CD1c-positive myeloid dendritic cell (primary cell): ENCODE data around the gene KCNN2.

ENCODE experiments used
- DNase-seq: peaks from one replicate; pipeline ENCODE4 v3.0.0-alpha.2; 2016; ENCODE audit errors: extremely low spot score

The KCNN2 gene

DNA sequence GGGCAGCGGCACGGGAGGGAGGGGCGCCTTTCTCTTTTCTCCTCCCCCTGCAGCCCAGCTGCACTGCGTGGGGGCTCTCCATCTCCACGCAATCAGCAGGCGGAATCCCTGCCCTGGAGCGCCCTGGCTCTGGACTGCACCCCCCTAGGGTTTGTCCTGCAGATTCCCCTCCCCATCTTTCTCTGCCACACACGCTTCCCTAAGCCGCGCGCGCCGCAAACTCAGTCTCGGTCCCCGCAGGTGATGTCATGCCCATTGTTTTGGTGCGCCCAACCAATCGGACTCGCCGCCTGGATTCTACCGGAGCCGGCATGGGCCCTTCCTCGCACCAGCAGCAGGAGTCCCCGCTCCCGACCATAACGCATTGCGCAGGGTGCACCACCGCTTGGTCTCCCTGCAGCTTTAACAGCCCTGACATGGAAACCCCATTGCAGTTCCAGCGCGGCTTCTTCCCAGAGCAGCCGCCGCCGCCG is at the start of gene KCNN2:
TSS of gene KCNN2 (plus strand) at position 347 of the 473 bp plus-strand sequence. CDS start at position 417, 70 bp downstream.
- DNase-seq: no peak

DNA sequence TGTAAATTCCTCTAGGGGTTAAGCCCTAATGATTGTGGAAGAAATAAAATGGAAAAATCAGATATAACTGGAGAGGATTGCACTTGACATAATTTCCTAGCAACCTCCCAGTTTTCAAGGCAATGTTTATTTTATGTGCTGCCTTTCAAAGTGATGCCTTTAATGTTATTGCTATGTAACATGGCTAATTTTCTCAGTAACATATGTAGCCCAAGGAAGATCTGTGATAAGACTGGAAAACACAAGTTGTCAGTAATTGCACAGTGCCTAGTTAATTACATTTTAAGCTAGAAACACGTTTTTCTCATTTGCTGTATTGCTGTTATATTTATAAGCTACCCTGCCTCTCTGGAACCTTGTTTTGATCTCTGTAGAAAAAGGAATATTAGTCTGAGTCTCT is 49.2 kb upstream of the KCNN2 start:
- DNase-seq: no peak

DNA sequence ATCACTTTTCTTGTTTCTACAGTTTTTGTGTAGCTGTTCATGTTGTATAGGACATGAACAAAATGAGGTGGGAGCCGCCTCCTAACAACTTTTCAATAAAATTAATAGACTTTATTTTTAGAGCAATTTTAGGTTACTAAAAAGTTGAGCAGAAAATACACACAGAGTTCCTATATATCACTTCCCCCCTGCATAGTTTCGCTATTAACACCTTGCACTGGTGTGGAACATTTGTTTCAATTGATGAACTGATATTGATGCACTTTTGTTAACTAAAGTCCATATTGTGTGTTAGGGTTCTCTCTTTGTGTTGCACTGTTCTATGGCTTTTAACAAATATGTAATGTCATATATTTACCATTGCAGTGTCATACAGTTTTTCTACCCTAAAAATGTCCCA is 47.8 kb upstream of the KCNN2 start:
- no peak for DNase-seq

DNA sequence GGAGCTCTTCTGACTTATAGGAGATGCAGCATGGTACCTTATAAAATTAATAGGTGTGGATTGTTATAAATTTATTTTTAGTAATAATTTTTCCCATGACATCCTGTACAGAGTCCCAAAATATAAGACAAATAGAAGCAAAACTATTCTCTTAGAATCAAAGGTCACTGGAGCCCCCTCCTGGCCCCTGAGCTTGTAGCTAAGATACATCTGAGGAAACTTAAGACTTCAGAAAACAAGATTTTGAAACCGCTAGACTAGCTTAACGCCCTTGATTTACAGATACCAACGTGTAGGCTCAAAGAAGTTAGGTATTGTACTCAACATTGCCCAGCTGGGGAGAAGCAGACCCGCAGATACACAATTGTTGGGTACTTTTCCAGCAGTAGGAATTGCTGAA is 45.7 kb upstream of the KCNN2 start:
- DNase-seq: no peak

DNA sequence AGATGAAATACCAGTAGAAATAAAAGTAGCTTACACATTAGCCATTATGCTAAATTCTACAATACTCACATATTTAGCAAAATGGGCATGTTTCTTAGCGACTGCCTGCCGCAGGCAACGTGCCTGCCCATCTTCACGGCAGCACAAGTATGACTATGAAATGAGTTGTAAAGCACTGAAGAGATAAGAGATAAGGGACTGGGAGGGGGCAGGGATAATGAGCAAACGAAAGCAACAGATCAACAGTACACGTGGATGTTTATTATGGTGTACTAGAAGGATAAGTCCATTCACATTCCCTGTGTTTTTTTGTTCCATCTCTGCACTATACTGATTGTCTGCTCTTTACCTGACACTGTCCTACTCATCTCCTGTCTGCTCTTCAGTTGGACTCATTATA is 44.1 kb upstream of the KCNN2 start:
- no peak for DNase-seq

DNA sequence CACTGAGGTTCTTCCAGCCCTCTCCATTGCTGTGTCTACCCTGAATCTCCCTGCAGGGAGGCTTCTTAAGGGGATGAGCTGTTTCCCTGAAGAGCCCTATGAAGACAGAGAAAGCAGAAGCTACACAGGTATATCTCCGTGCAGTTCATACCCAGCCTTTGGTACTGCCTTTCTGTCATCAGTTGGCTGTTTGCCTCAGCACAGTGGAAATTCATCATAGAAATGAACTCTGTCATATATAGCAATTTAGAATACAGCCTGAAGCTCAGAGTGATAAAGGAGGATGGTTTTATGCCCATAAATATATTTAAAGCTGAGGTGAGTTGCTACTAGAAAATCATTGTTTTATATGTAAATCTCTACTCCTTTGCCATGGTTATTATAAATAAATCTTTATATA is 42.6 kb upstream of the KCNN2 start:
- no peak for DNase-seq

DNA sequence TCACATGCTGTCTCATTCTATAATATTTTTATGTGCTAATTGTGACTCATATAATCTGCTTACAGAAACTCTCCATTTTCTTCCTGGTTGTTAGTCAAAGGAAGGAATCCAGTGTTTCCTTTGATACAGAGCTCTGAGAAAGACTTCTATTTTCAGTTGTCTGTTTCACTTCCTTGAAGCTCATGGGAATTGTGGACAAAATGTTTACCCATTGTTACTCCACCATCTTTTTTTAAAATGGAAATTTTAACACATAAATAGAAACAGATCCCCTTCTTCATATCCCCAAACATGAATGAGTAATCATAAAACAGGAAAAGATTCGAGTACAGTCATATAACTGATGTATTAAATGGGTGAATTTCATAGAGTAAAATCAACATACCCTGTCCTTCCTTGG is 42.0 kb upstream of the KCNN2 start:
- no peak for DNase-seq

DNA sequence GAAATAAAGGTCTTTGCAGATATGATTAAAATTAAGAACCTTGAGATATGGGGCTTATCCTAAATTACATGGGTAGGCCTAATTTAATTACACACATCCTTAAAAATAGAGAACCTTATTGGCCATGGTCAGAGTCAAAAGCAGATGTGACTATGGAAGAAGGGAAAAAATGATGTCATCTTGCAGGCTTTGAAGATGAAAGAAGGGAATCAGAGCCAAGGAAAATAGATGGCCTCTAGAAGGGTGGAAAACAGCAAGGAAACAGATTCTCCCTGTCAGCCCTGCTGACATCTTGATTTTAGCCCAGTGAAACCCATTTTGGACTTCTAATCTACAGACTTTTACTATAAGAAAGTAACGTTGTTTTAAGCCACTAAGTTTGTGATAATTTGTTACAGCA is 37.6 kb upstream of the KCNN2 start:
- DNase-seq: no peak

DNA sequence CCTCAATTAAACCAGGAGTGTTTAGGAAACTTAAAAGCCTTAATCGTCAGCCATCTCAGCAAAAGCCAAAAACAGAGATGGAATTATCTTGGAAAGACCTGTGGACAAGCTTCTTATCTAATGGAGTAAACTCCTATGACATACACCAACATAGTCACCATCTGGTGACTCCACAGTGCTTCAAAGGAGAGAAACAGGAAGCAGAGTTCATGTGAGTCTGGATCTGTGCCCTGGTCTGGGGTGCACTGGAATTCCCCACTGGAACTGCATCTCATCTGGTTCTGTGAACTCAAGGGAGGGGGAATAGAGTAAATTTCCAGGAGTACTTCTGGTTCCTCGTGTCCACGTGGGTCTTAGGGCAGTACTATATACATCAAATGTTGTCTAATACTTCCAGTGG is 36.3 kb upstream of the KCNN2 start:
- no peak for DNase-seq

DNA sequence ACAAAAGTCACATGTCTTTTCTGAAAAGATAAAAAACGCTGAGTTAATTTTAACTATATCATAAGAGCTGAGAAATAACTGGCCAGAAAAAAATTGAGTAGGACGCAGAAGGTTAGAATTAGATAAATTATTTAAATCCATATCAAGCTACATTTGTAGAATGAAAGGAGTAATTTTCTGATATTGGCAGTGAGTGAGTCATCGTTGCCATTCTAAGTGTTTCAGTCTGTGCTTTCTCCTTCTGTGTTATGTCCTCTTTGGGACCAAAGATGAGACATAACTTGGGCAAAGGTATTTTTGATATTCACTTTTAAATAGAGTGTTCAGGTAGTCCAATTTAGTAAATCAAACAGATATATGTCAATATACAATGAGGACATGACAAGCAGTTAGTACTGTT is 34.4 kb upstream of the KCNN2 start:
- DNase-seq: no peak

DNA sequence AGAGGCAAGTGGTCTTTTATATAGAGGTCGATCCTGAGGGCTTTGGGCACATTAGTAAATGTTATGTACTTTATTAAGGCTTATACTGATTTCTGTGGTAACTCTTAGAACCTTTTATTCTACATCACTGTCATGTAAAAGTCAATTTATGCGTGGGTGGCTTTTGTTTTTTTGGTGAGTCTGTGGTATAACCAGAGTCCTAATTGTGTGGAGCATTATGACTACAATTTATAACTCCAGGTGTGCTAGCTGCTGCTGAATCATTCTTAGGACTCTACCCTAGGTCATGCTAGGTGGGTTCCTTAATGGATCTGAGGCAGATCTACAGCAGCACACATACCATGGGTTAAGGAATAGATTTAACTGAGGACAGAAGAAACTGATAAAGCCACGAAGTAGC is 33.9 kb upstream of the KCNN2 start:
- DNase-seq: no peak

DNA sequence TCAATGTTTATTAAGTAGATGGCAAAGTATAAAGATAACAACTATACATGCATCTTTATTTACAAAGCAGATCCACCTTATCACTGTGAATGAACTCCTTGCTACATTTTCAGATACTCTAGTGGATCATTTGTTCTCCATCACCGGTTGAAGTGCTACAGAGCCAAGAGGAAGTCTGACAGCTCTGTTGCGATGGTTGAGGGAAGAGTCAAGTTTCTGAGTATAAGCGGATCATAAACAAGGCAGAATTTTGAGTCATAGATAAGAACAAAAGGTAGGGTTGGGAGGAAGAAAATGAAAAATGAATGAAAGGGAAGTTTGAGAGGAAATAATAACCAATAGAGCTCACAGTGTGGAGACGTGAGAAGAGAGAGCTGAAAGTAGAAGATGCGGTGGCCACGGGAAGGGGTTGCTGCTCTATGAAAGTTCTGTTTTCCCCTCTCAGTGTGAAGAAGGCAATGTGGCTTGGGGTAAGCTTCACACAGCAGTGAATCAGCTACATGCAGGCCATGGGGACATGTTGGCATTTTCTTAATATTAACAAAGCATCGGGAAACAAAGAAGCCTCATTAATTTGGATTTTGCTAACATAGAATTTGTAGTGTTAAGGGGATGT is 30.8 kb upstream of the KCNN2 start:
- DNase-seq: no peak

DNA sequence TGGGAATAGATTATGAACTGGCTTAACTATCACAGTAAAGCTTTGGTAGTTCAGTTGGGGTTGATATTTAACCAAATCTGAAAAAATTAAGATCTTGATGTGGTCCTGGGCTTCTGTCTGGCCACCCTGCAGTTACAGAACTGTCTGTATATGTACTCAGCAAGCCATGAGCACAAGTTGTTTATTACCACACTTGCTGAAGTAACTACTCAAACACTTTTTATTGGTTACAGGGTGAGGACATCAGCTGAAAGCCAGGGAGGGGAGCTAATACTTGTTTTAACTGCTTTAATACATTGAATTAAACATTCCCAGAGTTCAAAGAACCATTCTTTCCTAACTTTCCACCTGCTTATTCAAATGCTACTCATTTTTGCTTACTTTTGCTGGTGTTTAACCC is 29.4 kb upstream of the KCNN2 start:
- DNase-seq: no peak

DNA sequence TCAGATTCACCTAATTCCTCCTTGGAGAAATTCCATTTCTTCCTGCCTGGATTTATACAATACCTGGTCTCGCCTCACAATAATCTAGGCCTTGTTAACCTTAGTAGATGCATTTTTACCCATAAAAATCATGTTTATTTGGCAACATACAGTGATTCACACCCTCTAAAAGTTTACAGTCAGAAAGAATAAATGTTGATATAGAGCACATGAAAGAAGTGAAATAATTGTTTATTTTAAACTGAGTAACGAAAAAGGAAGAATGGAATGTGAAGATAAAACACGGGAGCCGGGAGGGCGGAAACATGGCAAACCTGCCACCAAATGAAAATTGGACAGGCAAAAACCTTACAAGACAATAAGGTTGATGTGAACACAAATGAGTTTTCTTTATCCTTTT is 28.9 kb upstream of the KCNN2 start:
- DNase-seq: no peak

DNA sequence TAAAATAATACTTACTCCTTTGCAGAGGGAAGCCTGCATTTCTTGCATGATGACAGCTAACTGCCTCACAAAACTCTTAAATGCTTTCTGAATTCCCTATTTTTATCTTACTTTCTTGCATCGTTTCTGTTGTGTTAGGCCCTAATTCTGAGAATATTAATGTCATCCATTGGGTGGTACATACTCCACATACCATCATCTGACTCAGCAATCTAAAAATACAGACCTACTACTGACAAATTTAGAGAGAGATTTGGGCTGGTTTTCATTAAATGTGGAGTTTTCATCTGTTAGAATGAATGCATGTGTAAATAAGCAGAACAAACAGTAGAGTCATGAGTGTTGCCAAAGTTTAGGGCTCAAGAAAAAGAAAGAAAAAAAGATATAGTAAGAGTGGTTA is 26.5 kb upstream of the KCNN2 start:
- DNase-seq: no peak

DNA sequence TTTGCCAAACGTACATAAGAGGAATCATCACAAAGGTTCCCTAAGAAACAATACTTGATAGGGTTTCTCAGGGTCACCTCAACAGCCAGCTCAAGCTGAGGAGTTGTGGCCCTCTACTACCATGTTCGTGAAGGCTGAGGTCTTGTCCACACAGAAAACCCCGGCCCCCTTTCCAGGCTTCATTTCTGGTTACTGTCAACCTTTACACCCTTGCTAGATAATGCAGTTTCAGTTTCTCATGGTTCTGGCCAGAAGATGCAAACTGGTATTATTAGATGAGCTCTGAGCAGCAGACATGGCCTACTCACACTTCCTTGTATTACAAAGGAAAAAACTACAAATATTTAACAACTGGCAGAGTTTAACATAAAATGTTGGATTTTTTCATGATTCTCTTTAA is 22.8 kb upstream of the KCNN2 start:
- DNase-seq: no peak

DNA sequence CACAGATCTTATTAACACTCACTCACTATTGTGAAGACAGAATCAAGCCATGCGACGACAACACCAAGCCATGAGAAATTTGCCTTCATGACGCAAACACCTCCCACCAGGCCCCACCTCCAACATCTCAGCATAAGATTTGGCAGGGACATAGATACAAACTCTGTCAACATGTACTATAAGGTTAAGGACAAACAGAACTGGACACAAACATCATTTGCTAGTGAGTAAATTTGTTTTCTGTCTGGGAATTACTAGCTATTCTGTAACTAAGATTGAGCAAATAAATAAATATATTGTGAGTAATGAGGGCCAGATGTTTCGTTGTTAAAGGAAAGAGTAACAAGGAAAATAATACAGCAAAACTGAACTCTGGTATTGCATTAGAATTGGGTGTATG is 15.7 kb upstream of the KCNN2 start:
- DNase-seq: no peak

DNA sequence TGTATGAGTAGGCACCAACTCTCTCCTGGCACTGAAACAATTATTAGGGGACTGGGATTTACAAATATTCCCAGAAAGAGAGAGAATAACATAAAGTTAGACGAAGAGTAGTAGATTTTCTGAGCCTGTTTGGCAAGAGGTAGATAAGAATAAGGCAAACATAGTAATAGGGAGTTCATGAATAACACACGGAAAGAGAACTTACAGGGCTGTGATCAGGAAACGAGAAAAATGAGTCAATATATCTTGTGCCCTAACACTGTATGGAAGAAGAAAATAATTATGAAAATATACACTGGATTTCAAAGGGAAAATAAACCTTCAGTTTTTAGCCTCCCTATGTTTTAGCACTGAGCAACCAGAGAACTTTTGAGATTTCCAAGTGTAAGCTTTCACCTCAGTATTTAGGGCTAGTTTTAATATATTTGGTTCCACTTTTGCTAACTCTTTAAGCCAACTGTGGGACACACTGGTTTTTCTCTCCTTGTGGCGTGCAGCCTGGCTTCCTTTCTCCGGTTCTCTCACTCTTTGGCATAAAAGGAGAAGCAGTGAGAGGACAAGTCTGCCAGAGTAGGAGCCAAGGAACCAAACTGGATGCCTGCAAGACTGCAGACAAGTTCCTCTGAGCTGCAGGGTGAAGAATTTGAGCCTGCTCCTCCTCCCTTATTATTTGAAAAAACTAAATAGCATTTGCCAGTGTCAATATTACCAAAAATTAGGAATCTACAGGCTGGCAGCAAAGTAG is 6.6 kb upstream of the KCNN2 start:
- DNase-seq: no peak

DNA sequence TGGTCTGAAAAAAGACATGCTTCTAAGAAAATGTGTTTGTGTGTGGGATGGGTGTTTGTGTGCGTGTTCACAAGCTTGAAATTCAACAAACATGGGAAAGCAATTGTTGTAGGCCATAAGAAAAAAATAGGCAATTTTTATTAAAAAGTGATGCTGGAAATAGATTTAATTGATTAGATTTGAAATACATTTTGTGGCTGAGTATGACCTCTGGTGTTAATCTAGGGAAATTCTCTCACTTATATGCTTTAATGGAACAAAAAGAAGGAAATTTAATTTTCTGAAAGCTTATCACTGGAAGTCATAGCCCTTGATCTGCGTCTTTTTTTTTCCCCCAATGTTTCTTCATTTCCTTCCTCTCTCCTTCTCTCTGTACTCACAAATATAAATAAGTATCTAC is 3.5 kb upstream of the KCNN2 start:
- DNase-seq: no peak

DNA sequence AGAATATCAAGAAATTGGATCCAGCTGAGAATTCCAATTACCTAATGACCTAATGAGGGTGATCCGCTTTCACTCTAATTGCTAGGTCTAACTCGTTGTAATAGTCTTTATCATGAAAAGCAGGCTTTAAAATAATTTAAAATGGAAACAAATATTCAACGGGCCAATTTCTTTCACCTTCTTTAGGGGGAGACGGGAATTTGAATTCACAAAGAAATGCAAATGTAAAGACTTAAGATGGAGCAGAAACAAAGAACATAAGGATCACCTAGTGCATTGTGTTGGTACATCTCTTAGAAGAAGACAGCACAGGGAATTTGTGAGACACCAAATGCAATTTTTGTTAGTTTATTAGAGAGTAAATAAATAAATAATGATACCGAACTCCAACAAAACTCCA is 1.5 kb upstream of the KCNN2 start:
- no peak for DNase-seq

DNA sequence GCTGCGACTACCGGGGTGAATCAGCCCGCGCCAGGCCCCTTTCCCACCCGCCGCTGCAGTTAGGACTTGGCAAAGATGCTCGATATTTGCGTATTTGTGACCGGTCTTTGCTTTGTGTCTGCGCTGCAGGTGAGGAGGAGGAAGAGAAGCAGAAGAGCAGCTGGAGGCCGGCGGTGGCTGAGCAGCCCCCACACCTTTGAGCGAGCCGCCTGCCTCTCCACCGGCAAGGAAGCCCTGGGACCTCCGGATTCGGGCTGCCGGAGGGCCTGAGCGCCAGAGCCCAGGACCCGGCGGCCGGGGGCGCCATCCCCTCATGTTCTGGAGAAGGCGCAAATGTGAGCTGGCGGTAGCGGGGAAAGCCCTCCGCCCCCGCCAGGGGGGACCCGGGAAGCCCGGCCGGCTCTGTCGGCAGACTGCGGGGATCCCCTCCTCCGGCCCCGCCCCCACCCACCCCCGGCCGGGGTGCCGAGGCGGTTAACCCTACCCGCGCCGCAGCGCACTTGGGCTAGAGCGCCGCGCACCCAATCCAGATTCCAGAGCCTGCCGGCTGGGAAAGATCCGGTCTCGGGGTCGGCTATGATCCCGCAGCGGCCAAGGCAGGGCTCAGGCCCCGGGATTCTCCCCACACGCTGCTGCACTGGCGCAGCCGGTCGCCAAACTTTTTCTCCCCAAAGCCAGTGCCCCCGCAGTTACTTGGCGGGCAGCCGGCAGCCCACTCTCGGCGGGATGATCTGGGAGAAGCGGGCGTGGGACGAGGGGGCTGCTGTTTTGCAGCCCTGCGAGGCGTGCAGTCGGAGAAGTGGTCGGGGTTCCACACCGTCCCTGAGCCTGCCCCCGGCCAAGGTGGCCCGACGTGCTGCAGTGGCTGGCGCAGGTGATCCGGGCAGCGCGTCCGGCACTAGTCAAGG is 800 bp upstream of the KCNN2 start:
- no peak for DNase-seq

DNA sequence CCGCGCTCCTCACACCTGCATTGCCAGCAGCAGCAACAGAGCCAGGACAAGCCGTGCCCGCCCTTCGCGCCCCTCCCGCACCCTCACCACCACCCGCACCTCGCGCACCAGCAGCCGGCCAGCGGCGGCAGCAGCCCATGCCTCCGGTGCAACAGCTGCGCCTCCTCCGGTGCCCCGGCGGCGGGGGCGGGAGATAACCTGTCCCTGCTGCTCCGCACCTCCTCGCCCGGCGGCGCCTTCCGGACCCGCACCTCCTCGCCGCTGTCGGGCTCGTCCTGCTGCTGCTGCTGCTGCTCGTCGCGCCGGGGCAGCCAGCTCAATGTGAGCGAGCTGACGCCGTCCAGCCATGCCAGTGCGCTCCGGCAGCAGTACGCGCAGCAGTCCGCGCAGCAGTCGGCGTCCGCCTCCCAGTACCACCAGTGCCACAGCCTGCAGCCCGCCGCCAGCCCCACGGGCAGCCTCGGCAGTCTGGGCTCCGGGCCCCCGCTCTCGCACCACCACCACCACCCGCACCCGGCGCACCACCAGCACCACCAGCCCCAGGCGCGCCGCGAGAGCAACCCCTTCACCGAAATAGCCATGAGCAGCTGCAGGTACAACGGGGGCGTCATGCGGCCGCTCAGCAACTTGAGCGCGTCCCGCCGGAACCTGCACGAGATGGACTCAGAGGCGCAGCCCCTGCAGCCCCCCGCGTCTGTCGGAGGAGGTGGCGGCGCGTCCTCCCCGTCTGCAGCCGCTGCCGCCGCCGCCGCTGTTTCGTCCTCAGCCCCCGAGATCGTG is 517 bp downstream of the KCNN2 start:
- no peak for DNase-seq
